HG03442 (cell line): ENCODE results near the gene RLN3.

Experiments used
- ATAC-seq: cut with Tn5 transposase; IDR thresholded peaks from one replicate; pipeline ENCODE4 v1.9.1; 2021; ENCODE audit warnings: mild to moderate bottlenecking, moderate library complexity; ENCODE audit not compliant: unreplicated experiment

The RLN3 gene

GRCh38 chr19:14073261-14073924 lies 45.4 kb downstream of the RLN3 start:
- ATAC-seq: peak; percentile 45

- ATAC-seq: no peak
Observed at GRCh38 chr19:14073925-14074838, 46.2 kb downstream of the RLN3 start.

- no peak for ATAC-seq
Observed at GRCh38 chr19:14078411-14078810, 50.5 kb downstream of the RLN3 start.
